OCI-LY7 (cell line): Measurements from ENCODE around the gene AVPR2. TPM values are rescaled to one million over a fixed set of nuclear protein-coding genes. Genes with fewer than 3 reads are reported as not detected.

Experiments used
- BruUV-seq: library from RNA; stranded (reverse); fragments of 400-500 nt; replicated peaks from 2 replicates; lab custom pipeline; 2021; lab: Mats Ljungman, UMichigan
- CTCF ChIA-PET: fragments of 300-600 bp; sonication (Branson Sonifier 250); formaldehyde crosslinking; loops from one replicate; lab custom pipeline; 2022; ENCODE audit warnings: antibody characterized with exemption; ENCODE audit not compliant: unreplicated experiment; lab: Charles Lee
- POLR2A ChIA-PET: fragments of 300-600 bp; sonication (Branson Sonifier 250); formaldehyde crosslinking; loops from one replicate; lab custom pipeline; 2022; ENCODE audit warnings: antibody characterized with exemption; lab: Charles Lee
- DNase-seq: peaks from one replicate; pipeline ENCODE4 v3.0.0-alpha.2; 2015; ENCODE audit warnings: low spot score
- H2AFZ ChIP-seq: fragments of 200-600 bp; sonication (generic), shearing (Covaris generic); 2 replicates; pipeline ENCODE4 v1.6.1; 2014; ENCODE audit warnings: mild to moderate bottlenecking, antibody characterized with exemption, low read length, moderate library complexity
- H3K27ac ChIP-seq: fragments of 200-600 bp; sonication (generic); 2 replicates; pipeline ENCODE4 v1.5.1; 2014; ENCODE audit warnings: mixed run types, low read depth, mild to moderate bottlenecking, moderate library complexity, low read length, inconsistent platforms; ENCODE audit not compliant: poor library complexity, severe bottlenecking
- H3K36me3 ChIP-seq: fragments of 200-600 bp; sonication (generic); 2 replicates; pipeline ENCODE4 v1.6.1; 2014; ENCODE audit warnings: mild to moderate bottlenecking, antibody characterized with exemption, low read length, moderate library complexity, mixed read lengths; ENCODE audit not compliant: insufficient read depth
- H3K4me1 ChIP-seq: fragments of 200-600 bp; sonication (generic); 2 replicates; pipeline ENCODE4 v1.5.1; 2014; ENCODE audit warnings: mild to moderate bottlenecking, low read length; ENCODE audit not compliant: insufficient read depth, poor library complexity, severe bottlenecking
- H3K4me2 ChIP-seq: fragments of 200-600 bp; sonication (generic); 2 replicates; pipeline ENCODE4 v1.6.1; 2014; ENCODE audit warnings: mild to moderate bottlenecking, low read length
- H3K4me3 ChIP-seq: fragments of 200-600 bp; sonication (generic); 2 replicates; pipeline ENCODE4 v1.5.1; 2014; ENCODE audit warnings: mild to moderate bottlenecking, low read depth, low read length; ENCODE audit not compliant: poor library complexity, severe bottlenecking
- H3K79me2 ChIP-seq: fragments of 200-600 bp; sonication (generic); 2 replicates; pipeline ENCODE4 v1.6.1; 2016; ENCODE audit warnings: low read depth, mild to moderate bottlenecking, low read length, moderate library complexity, mixed read lengths; ENCODE audit not compliant: insufficient read depth
- H3K9me2 ChIP-seq: fragments of 200-600 bp; sonication (generic); 2 replicates; pipeline ENCODE4 v1.6.1; 2016; ENCODE audit warnings: mild to moderate bottlenecking, low read length, mixed read lengths; ENCODE audit not compliant: insufficient read depth
- H3K9me3 ChIP-seq: fragments of 200-600 bp; sonication (generic); 2 replicates; pipeline ENCODE4 v1.6.1; 2014; ENCODE audit warnings: mild to moderate bottlenecking, mixed run types, low read length, mixed read lengths
- H4K20me1 ChIP-seq: fragments of 200-600 bp; sonication (generic); 2 replicates; pipeline ENCODE4 v1.6.1; 2014; ENCODE audit warnings: mild to moderate bottlenecking, antibody characterized with exemption, low read length, moderate library complexity, mixed read lengths; ENCODE audit not compliant: insufficient read depth
- EZH2phosphoT487 ChIP-seq: fragments of 200-600 bp; sonication (generic); IDR thresholded peaks from 2 replicates; pipeline ENCODE4 v1.6.1; 2018; ENCODE audit warnings: low read depth, borderline replicate concordance, mild to moderate bottlenecking, mixed run types, antibody characterized with exemption, low read length, moderate library complexity, mixed read lengths
- intact Hi-C: fragments of 100-400 bp; cut with micrococcal nuclease; formaldehyde crosslinking; loops from one replicate; pipeline ENCODE4 v1.10.0; 2022; ENCODE audit not compliant: unreplicated experiment
- total RNA-seq, 2 experiments: library from RNA; depleted of rRNA in 1 of 2; stranded (reverse); fragments of >200 nt in 1 of 2; shearing (Covaris generic) in 1 of 2; gene quantifications; 2 replicates each; pipeline ENCODE4 v1.2.3, GENCODE V29; 2014 to 2022
- TF ChIP-seq, protein P1 (sequence below): fragments of 200-600 bp; sonication (generic); conservative IDR thresholded peaks from 2 replicates; pipeline ENCODE4 v1.5.1; 2014; ENCODE audit warnings: mild to moderate bottlenecking, antibody characterized with exemption, low read length, moderate library complexity, mixed read lengths

AVPR2 gene
- total RNA-seq, 2 experiments from 2014 or later = 0.09 TPM; not detected in 1

GRCh38 chrX:153905481-153906095 lies 1.1 kb downstream of the AVPR2 start:
- no peak overlapping the region for H3K27ac ChIP-seq

GRCh38 chrX:153906126-153906917 lies 1.8 kb downstream of the AVPR2 start:
- Histone ChIP-seq H3K4me3 (no peak overlapping the region), H4K20me1 (no peaks in the 10 kb centered on the region), H3K9me3 (no peaks in the 10 kb centered on the region), H3K9me2 (no peaks in the 10 kb centered on the region), H2AFZ (no peak overlapping the region), H3K4me1 (peaks cover 31% of the 10 kb centered on the region), H3K79me2 (no peaks in the 10 kb centered on the region), H3K36me3 (no peaks in the 10 kb centered on the region; the same call in 1 of the 2 replicates), H3K27ac (no peak overlapping the region), H3K4me2 (no peak overlapping the region)
- BruUV-seq = no TSS peak
- ChIA-PET POLR2A (no interaction called here), CTCF (no interaction called here)
- DNase-seq = no peak
- intact Hi-C loops = no loop called here
- TF ChIP-seq, protein P1, sequence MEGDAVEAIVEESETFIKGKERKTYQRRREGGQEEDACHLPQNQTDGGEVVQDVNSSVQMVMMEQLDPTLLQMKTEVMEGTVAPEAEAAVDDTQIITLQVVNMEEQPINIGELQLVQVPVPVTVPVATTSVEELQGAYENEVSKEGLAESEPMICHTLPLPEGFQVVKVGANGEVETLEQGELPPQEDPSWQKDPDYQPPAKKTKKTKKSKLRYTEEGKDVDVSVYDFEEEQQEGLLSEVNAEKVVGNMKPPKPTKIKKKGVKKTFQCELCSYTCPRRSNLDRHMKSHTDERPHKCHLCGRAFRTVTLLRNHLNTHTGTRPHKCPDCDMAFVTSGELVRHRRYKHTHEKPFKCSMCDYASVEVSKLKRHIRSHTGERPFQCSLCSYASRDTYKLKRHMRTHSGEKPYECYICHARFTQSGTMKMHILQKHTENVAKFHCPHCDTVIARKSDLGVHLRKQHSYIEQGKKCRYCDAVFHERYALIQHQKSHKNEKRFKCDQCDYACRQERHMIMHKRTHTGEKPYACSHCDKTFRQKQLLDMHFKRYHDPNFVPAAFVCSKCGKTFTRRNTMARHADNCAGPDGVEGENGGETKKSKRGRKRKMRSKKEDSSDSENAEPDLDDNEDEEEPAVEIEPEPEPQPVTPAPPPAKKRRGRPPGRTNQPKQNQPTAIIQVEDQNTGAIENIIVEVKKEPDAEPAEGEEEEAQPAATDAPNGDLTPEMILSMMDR = no peak
- TF ChIP-seq EZH2phosphoT487 = no peak

More at GRCh38 chrX:153905481-153906095, 1.1 kb downstream of the AVPR2 start:
- Histone ChIP-seq H3K4me2 (no peak overlapping the region), H3K36me3 (no peaks in the 10 kb centered on the region; the same call in 1 of the 2 replicates), H3K9me2 (no peaks in the 10 kb centered on the region), H3K4me3 (no peak overlapping the region), H3K9me3 (no peaks in the 10 kb centered on the region), H3K4me1 (peaks cover 38% of the 10 kb centered on the region), H2AFZ (no peak overlapping the region), H4K20me1 (no peaks in the 10 kb centered on the region), H3K79me2 (no peaks in the 10 kb centered on the region)
- no TSS peak for BruUV-seq
- ChIA-PET POLR2A (no interaction called here), CTCF (no interaction called here)
- intact Hi-C loops = no loop called here
- DNase-seq = no peak
- TF ChIP-seq, protein P1 = no peak
- no peak for TF ChIP-seq EZH2phosphoT487

DNA sequence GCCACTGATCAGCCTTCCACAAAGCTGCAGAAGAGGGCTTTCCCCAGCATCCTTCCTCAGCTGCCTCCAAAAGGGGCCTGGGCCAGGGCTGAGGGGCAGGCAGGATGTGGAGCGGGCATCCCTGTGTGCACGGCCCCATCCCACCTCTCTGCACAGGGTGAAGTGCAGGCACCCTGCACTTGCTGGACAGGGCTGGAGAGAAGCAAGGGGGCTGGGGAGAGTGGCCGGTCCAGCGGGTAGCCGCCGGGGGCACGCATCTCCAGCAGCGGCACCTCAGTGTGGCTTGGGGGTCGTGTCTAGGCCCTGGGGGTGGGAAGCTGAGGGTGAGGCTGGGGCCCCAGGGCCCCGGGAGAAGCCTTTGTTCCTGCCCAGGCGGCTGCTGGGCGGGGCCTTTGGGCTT lies 3.0 kb downstream of the AVPR2 start:
- Histone ChIP-seq H3K4me2 (no peak overlapping the region), H3K9me3 (no peaks in the 10 kb centered on the region), H4K20me1 (no peaks in the 10 kb centered on the region), H3K27ac (no peak overlapping the region), H3K36me3 (peaks cover 4% of the 10 kb centered on the region), H3K4me3 (no peak overlapping the region), H3K4me1 (peaks cover 20% of the 10 kb centered on the region), H3K9me2 (no peaks in the 10 kb centered on the region), H3K79me2 (no peaks in the 10 kb centered on the region), H2AFZ (no peak overlapping the region)
- TF ChIP-seq, protein P1 = no peak
- TF ChIP-seq EZH2phosphoT487 = no peak
- no TSS peak for BruUV-seq
- intact Hi-C loops = no loop called here
- CTCF ChIA-PET = no interaction called here
- POLR2A ChIA-PET = no interaction called here
- no peak for DNase-seq
